Measurements from ENCODE around the gene DCHS2.

DCHS2 gene

DNA sequence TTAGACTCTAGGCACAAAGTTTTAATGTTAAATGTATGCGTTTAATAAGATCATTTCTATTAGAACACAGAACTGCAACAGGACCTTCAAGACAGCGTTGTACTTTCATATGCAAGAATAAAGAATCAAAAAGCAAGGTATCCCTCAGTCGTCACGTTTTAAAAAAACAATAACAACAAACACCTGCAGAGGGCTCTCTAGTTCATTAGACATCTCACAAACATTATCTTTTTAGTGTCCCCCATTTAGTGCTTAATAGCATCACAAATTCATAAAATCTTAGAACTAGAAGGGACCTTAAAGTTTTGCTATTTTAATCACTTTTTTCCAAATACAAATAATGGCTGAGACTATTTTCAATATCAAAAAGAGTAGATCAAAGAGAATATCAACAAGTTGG lies 236.6 kb downstream of the DCHS2 start:
- no peaks in the 10 kb centered on the region for H3K36me3 ChIP-seq (replicated peaks)
- H3K27ac ChIP-seq, result no peak overlapping the region
- H3K4me3 ChIP-seq (ENCODE audit: low read depth, low read length), result no peak overlapping the region
- no peaks in the 10 kb centered on the region for H3K27me3 ChIP-seq (replicated peaks)
- in situ Hi-C loops (cut with HindIII; ENCODE audit: low pct_ligation_motif_present, low sequenced_read_pairs), result no loop called here
- TF ChIP-seq, protein P1, sequence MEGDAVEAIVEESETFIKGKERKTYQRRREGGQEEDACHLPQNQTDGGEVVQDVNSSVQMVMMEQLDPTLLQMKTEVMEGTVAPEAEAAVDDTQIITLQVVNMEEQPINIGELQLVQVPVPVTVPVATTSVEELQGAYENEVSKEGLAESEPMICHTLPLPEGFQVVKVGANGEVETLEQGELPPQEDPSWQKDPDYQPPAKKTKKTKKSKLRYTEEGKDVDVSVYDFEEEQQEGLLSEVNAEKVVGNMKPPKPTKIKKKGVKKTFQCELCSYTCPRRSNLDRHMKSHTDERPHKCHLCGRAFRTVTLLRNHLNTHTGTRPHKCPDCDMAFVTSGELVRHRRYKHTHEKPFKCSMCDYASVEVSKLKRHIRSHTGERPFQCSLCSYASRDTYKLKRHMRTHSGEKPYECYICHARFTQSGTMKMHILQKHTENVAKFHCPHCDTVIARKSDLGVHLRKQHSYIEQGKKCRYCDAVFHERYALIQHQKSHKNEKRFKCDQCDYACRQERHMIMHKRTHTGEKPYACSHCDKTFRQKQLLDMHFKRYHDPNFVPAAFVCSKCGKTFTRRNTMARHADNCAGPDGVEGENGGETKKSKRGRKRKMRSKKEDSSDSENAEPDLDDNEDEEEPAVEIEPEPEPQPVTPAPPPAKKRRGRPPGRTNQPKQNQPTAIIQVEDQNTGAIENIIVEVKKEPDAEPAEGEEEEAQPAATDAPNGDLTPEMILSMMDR (IDR thresholded peaks at IDR 0.05; ENCODE audit: low read depth, low read length, missing control alignments), result no peak
- DNase-seq, result no peak

DNA sequence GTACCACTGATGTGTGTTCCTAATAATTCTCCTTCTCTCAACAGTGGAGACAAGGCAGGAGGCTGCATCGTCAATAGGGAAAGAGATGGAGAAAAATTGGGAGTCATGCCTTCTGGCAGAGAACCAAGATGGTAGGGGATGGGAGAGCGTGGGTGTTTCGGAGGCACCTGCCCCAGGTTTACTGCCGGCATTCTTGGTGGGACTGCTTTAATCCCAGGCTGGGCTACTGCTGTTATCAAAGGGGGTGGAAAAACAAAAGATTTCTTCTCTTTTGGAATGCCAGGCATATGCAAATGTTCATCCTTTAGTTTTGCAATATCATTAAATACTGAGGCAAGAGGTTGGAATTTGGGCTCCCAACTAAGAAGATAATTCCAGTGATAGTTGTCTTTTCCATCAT lies 257.0 kb downstream of the DCHS2 start:
- Histone ChIP-seq H3K27me3 (replicated peaks) (no peaks in the 10 kb centered on the region), H3K4me3 (ENCODE audit: low read depth, low read length) (no peak overlapping the region), H3K27ac (no peak overlapping the region), H3K36me3 (replicated peaks) (no peaks in the 10 kb centered on the region)
- TF ChIP-seq, protein P1 (IDR thresholded peaks at IDR 0.05; ENCODE audit: low read depth, low read length, missing control alignments), result no peak
- in situ Hi-C loops (cut with HindIII; ENCODE audit: low pct_ligation_motif_present, low sequenced_read_pairs), result no loop called here
- DNase-seq, result no peak

DNA sequence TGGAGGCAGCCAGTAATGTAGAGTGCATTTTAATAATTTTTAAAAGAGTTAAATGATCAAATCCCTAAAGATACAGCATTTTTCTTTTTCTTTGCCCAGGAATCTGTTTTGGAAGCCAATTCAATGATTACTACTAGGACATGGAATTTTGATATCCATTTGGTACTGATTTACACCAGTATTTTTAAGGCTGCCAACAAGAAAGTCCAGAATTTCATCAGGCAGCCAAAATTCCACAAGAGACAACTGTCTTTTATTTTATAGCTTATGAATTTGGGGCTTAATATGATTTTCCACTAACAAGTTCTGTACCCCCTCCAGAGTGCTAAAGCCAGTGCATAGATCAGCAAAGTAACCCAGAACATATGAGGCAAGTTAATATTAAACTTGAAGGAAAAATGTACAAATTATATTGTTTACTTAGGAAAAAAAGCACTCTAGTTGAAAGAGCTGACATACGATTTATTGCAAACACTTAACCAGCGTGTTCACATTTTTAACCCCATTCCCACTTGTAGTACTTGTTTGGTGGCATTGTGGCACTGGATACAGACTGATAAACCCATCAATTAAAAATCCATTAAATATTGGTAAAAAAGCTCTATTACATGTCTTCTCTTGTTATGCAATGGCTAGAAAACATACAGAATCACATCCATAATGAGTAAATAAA lies 259.7 kb downstream of the DCHS2 start:
- in situ Hi-C loops (cut with HindIII; ENCODE audit: low pct_ligation_motif_present, low sequenced_read_pairs), result no loop called here
- H3K27me3 ChIP-seq (replicated peaks), result no peaks in the 10 kb centered on the region

DNA sequence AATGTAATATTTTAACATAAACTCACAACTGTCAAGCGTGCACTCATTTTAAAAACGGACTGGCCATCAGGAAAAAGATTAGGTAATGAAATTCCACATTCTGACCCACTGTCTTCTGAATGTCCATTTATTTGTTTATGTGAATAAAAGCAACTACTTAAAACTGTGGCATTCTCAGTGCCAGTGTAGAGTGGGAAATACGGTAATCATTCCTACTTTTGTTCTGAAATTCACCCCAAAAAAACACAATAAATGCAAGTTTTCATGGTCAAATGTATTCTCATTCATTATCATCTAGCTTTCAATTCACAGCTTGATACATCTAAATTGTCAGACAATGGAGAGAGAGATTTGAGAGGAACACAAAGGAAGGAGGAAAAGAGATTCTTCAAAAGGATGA lies 260.9 kb downstream of the DCHS2 start:
- H3K27ac ChIP-seq, result no peak overlapping the region
- in situ Hi-C loops (cut with HindIII; ENCODE audit: low pct_ligation_motif_present, low sequenced_read_pairs), result no loop called here
- H3K36me3 ChIP-seq (replicated peaks), result no peaks in the 10 kb centered on the region
- H3K27me3 ChIP-seq (replicated peaks), result no peaks in the 10 kb centered on the region
- TF ChIP-seq, protein P1 (IDR thresholded peaks at IDR 0.05; ENCODE audit: low read depth, low read length, missing control alignments), result no peak
- no peak for DNase-seq
- no peak overlapping the region for H3K4me3 ChIP-seq (ENCODE audit: low read depth, low read length)

More for the DNA sequence above, 259.7 kb downstream of the DCHS2 start:
- TF ChIP-seq, protein P1 (IDR thresholded peaks at IDR 0.05; ENCODE audit: low read depth, low read length, missing control alignments), result no peak
- Histone ChIP-seq H3K36me3 (replicated peaks) (no peaks in the 10 kb centered on the region), H3K4me3 (ENCODE audit: low read depth, low read length) (no peak overlapping the region), H3K27ac (no peak overlapping the region)
- no peak for DNase-seq

DNA sequence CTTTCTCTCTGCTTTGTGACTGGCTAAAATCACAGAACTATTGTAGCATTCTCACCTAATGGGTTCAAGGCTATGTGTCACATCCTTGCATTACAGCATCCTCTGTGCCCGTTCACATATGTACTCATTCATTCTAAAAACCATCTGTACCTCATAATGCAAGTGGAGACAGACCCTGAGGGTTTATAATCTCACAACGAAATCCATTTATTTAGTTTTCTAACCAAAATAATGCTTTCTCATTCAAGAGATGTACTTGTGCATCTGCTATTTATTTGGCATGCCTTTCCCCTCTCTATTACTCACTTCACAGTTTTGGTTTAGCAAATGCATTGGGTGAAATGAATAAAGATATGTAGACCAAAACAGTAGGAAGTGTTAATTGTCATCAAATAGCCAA lies 261.5 kb downstream of the DCHS2 start:
- in situ Hi-C loops (cut with HindIII; ENCODE audit: low pct_ligation_motif_present, low sequenced_read_pairs), result no loop called here
- TF ChIP-seq, protein P1 (IDR thresholded peaks at IDR 0.05; ENCODE audit: low read depth, low read length, missing control alignments), result no peak
- no peak for DNase-seq

DNA sequence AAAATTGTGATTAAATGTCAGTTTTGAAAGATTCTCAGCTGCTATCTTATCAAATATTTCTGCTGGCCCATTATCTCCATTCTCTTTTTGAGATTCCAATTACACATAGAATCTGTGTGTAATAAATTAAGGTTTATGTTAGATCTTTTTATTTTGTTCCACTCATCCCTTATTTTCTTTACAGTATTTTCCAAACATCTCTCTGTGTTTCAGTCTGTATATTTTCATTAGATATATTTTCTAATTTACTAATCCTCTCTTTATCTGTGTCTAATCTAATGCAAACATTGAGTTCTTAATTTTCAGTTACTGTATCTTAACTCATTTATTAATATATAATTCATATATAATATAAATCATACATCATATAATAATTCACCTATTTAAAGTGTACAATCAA lies 268.7 kb downstream of the DCHS2 start:
- Histone ChIP-seq H3K4me3 (ENCODE audit: low read depth, low read length) (no peak overlapping the region), H3K27me3 (replicated peaks) (no peaks in the 10 kb centered on the region), H3K27ac (no peak overlapping the region), H3K36me3 (replicated peaks) (no peaks in the 10 kb centered on the region)
- in situ Hi-C loops (cut with HindIII; ENCODE audit: low pct_ligation_motif_present, low sequenced_read_pairs), result no loop called here
- TF ChIP-seq, protein P1 (IDR thresholded peaks at IDR 0.05; ENCODE audit: low read depth, low read length, missing control alignments), result no peak
- DNase-seq, result no peak

More for the DNA sequence above, 261.5 kb downstream of the DCHS2 start:
- Histone ChIP-seq H3K36me3 (replicated peaks) (no peaks in the 10 kb centered on the region), H3K27ac (no peak overlapping the region), H3K4me3 (ENCODE audit: low read depth, low read length) (no peak overlapping the region), H3K27me3 (replicated peaks) (no peaks in the 10 kb centered on the region)
